Measurements from ENCODE around the gene FIGNL2.

GRCh38 chr12:51884676-51885229, 36.2 kb upstream of the FIGNL2 start:
- no peak for TF ChIP-seq CTCF (IDR thresholded peaks at IDR 0.05)
- TF ChIP-seq POLR2A (IDR thresholded peaks at IDR 0.05), result no peak
- TF ChIP-seq EP300 (IDR thresholded peaks at IDR 0.05), result no peak

Measured in tibial nerve (tissue), 4 donors.